NCI-H187 (cell line): ENCODE measurements around the gene SBDS.
"Not testable (repeated sequence)": the region's sequence is repeated elsewhere in the genome, so short reads cannot be mapped to it uniquely, and the experiment has no call there.

Experiments used
- DNase-seq, 2 experiments: peaks; one replicate each; lab custom pipeline; 2025; lab: John Stamatoyannopoulos, UW

Gene SBDS

GRCh38 chr7:66994691-66995049 is 716 bp downstream of the SBDS start:
- DNase-seq: not testable (repeated sequence)

GRCh38 chr7:66994051-66994450 is 1.3 kb downstream of the SBDS start:
- DNase-seq: not testable (repeated sequence)

- DNase-seq: not testable (repeated sequence)
These were observed 5.8 kb downstream of the SBDS start for GRCh38 chr7:66989552-66989951.

GRCh38 chr7:66980336-66980735 is 15.1 kb downstream of the SBDS start:
- DNase-seq: not testable (repeated sequence)

DNA sequence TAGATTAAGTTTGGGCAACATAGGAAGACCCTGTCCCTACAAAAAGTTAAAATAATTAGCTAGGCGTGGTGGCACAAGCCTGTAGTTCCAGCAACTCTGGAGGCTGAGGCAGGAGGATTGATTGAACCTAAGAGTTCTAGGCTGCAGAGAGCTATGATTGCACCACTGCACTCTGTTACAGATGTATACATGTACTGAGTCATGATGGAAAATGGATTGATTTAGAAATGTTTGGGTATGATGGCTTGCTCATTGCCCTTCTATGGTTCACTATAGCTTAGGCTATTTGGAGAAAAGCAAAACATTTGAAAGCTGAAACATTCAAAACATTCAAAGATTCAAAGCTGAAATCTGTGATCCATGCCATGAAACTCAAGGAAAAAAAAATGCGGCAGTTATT is 16.4 kb downstream of the SBDS start:
- not testable (repeated sequence) for DNase-seq

- DNase-seq: not testable (repeated sequence)
These were observed 17.1 kb downstream of the SBDS start for GRCh38 chr7:66978312-66978711.

- DNase-seq: no peak
These were observed 20.3 kb downstream of the SBDS start for GRCh38 chr7:66974986-66975590.

DNA sequence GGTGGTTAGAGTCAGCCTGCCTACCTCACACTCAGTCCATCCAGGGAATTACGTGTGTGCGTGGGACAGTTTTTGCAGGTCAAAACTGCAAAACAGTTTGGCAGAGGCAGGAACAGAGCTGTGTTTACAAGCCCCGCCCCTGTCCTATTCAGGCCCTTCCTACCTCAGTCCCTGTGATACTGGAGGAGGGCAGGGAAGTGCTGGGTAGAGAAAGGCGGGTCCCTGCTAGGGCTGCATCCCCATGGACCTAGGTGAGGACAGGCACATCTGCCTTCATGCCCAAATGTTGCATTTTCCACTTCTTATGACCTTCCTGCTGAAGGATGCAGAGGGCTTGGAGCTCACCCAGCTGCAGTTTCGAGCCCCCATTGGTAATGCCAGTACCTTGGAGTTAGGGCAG is 25.1 kb downstream of the SBDS start:
- no peak for DNase-seq

DNA sequence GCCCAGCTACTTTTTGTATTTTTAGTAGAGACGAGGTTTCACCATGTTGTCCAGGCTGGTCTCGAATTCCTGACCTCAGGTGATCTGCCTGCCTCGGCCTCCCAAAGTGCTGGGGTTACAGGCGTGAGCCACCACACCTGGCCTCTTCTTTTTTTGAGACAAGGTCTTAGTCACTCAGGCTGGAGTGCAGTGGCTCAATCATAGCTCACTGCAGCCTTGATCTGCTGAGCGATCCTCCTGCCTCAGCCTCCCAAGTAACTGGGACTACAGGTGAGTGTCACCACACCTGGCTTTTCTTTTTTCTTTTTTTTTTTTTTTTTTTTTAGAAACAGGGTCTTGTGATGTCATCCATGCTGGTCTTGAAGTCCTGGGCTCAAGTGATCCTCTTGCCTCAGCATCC is 26.4 kb downstream of the SBDS start:
- not testable (repeated sequence) for DNase-seq

- no peak for DNase-seq
These were observed 28.4 kb downstream of the SBDS start for GRCh38 chr7:66967029-66967428.

GRCh38 chr7:66964411-66964810 is 31.0 kb downstream of the SBDS start:
- no peak for DNase-seq

GRCh38 chr7:66961096-66961495 is 34.3 kb downstream of the SBDS start:
- DNase-seq: no peak

GRCh38 chr7:66960192-66960591 is 35.2 kb downstream of the SBDS start:
- no peak for DNase-seq

GRCh38 chr7:66958538-66959350 is 36.6 kb downstream of the SBDS start:
- DNase-seq: no peak

GRCh38 chr7:66957595-66958290 is 37.6 kb downstream of the SBDS start:
- DNase-seq: no peak

GRCh38 chr7:66953044-66953427 is 42.4 kb downstream of the SBDS start:
- no peak for DNase-seq

GRCh38 chr7:66952343-66953043 is 42.9 kb downstream of the SBDS start:
- DNase-seq: no peak

DNA sequence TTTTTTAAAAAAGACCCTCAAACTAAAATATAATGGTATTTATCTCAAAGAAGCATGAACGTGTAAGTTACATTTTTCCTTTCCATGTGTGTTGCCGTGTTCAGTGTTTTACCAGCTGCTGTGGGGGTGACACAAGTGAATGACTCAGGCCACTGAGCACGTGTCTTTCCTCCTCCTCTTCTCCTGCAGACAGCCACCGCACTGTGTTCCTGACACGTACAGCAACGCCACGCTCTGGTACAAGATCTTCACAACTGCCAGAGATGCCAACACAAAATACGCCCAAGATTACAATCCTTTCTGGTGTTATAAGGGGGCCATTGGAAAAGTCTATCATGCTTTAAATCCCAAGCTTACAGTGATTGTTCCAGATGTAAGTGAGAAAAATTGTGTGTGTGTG is 44.6 kb downstream of the SBDS start:
- no peak for DNase-seq

- no peak for DNase-seq
These were observed 45.1 kb downstream of the SBDS start for GRCh38 chr7:66950311-66950710.

- DNase-seq: no peak
These were observed 46.8 kb downstream of the SBDS start for GRCh38 chr7:66948480-66949109.

DNA sequence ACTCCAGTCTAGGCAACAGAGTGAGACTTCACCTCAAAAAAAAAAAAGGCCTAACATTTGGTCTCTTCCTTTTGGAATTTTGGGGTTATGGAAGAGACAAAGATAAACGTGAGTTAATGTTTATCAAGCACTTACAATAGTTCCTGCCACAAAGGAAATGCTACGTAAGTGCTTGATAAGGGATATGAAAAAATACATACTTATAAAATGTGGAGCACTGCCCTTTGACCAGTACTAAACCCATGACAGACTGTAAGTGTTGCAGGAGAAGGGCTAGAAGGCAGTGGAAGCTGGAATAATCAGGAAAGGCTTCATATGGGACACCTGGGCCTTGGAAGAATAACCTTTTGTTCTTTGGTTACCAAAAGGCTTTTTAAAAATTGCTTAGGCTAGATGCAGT is 48.8 kb downstream of the SBDS start:
- no peak for DNase-seq

- DNase-seq: no peak
These were observed 56.1 kb downstream of the SBDS start for GRCh38 chr7:66939325-66939724.
